Activated T-cell treated with anti-CD3 and anti-CD28 coated beads, Interleukin-2, amount 50 U/mL, for 1 hour (primary cell): ENCODE results near the gene MFSD11.
"Not testable (repeated sequence)": the region's sequence is repeated elsewhere in the genome, so short reads cannot be mapped to it uniquely, and the experiment has no call there.

ENCODE experiments used
- DNase-seq: peaks from one replicate; pipeline ENCODE4 v3.0.0-alpha.2; 2020

MFSD11 gene

GRCh38 chr17:76737676-76738467 lies at the start of gene MFSD11:
Gene MFSD11, plus strand, starts transcription at chr17:76738119. Its CDS starts 234 bp downstream, at chr17:76738353.
- DNase-seq: peak; percentile 95

GRCh38 chr17:76688165-76688622 lies 49.7 kb upstream of the MFSD11 start:
- no peak for DNase-seq

GRCh38 chr17:76689859-76690258 lies 48.1 kb upstream of the MFSD11 start:
- no peak for DNase-seq

- DNase-seq: no peak
Observed at GRCh38 chr17:76690596-76691280, 47.2 kb upstream of the MFSD11 start.

GRCh38 chr17:76691379-76692191 lies 46.3 kb upstream of the MFSD11 start:
- DNase-seq: no peak

- no peak for DNase-seq
Observed at GRCh38 chr17:76695059-76695831, 42.7 kb upstream of the MFSD11 start.

- no peak for DNase-seq
Observed at GRCh38 chr17:76696763-76697701, 40.9 kb upstream of the MFSD11 start.

- no peak for DNase-seq
Observed at GRCh38 chr17:76697702-76698465, 40.0 kb upstream of the MFSD11 start.

- DNase-seq: not testable (repeated sequence)
Observed at GRCh38 chr17:76698466-76698977, 39.4 kb upstream of the MFSD11 start.

- no peak for DNase-seq
Observed at GRCh38 chr17:76700270-76700616, 37.7 kb upstream of the MFSD11 start.

GRCh38 chr17:76700617-76701470 lies 37.1 kb upstream of the MFSD11 start:
- DNase-seq: no peak

- no peak for DNase-seq
Observed at GRCh38 chr17:76701471-76701967, 36.4 kb upstream of the MFSD11 start.

GRCh38 chr17:76702076-76702475 lies 35.8 kb upstream of the MFSD11 start:
- no peak for DNase-seq

GRCh38 chr17:76702941-76703637 lies 34.8 kb upstream of the MFSD11 start:
- no peak for DNase-seq

- no peak for DNase-seq
Observed at GRCh38 chr17:76704805-76705204, 33.1 kb upstream of the MFSD11 start.

GRCh38 chr17:76706817-76707216 lies 31.1 kb upstream of the MFSD11 start:
- DNase-seq: no peak

- no peak for DNase-seq
Observed at GRCh38 chr17:76707985-76708807, 29.7 kb upstream of the MFSD11 start.
